Measurements from ENCODE around the gene MACROD1. TPM values are rescaled to one million over a fixed set of nuclear protein-coding genes. Genes with fewer than 3 reads are reported as not detected.

Gene MACROD1
- total RNA-seq, 1 donor from 2014 or later, result 4.1 TPM

DNA sequence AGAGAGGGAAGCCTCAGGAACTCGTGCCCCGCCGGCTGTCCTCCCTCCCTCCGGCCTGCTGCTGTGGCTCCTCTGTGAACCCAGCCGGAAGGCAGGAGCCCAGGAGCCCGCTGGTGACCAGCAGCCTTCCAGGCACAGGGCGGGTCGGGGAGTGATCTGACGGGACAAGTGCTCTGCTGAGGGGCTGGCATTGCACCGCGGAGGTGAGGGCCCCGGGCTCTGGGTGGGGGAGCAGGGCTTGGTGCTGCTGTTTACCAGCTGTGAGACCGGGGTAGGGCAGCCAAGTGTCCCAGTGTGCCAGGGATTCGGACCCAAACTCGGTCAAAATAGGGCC, 76.9 kb downstream of the MACROD1 start:
- no peaks in the 10 kb centered on the region for H3K4me1 Mint-ChIP-seq (ENCODE audit: unreplicated experiment)
- TF ChIP-seq, protein P1, sequence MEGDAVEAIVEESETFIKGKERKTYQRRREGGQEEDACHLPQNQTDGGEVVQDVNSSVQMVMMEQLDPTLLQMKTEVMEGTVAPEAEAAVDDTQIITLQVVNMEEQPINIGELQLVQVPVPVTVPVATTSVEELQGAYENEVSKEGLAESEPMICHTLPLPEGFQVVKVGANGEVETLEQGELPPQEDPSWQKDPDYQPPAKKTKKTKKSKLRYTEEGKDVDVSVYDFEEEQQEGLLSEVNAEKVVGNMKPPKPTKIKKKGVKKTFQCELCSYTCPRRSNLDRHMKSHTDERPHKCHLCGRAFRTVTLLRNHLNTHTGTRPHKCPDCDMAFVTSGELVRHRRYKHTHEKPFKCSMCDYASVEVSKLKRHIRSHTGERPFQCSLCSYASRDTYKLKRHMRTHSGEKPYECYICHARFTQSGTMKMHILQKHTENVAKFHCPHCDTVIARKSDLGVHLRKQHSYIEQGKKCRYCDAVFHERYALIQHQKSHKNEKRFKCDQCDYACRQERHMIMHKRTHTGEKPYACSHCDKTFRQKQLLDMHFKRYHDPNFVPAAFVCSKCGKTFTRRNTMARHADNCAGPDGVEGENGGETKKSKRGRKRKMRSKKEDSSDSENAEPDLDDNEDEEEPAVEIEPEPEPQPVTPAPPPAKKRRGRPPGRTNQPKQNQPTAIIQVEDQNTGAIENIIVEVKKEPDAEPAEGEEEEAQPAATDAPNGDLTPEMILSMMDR (IDR thresholded peaks at IDR 0.05; ENCODE audit: unreplicated experiment), result no peak
- no peak overlapping the region for H3K27ac Mint-ChIP-seq (ENCODE audit: unreplicated experiment)
- no peak overlapping the region for H3K4me3 Mint-ChIP-seq (ENCODE audit: unreplicated experiment)
- DNase-seq (ENCODE audit: low spot score), result no peak
- no peaks in the 10 kb centered on the region for H3K27me3 Mint-ChIP-seq (ENCODE audit: unreplicated experiment)
- H3K9me3 Mint-ChIP-seq (ENCODE audit: unreplicated experiment), result no peaks in the 10 kb centered on the region
- no peaks in the 10 kb centered on the region for H3K36me3 Mint-ChIP-seq (ENCODE audit: low read depth, unreplicated experiment)

DNA sequence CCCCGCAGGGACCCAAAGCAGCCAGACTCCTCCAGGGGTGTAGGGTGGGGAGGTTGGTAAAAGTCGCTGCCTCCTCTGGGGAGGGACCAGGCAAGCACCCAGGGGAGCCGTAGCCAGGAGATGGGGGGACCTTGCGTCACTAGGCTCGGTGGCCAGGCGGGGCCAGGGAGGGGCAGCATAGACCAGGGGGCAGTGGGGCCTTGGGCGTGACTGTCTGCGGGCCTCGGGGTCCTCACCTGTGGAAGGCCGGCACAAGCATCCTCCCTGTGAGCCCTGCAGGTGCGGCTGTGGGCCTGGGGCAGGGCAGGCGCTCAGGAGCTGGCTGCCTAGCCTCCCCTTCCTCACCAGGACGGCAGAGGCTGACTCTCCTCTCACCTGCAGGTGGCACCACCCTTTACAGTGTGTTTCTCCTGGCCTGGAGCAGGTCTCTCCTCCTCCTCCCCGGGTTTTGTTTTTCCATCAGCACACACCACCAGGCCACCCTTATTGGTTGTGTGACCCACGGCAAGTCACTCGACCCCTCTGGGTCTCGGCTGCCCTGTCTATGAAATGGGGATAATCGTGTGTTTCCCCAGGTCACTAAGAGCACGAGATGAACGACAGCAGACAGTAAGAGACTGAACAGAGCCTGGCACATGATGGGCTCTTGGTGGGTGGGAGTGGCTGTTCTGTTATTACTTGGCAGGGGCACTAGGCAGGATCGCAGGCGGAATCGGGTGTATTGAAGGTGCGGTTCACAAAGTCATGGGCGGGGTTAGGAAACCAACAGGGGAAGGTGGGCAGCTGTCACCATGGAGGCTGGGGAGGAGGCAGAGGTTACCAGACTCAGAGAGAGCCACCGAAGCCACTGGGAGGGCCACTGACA, 77.5 kb downstream of the MACROD1 start:
- Mint-ChIP-seq H3K9me3 (ENCODE audit: unreplicated experiment) (no peaks in the 10 kb centered on the region), H3K4me1 (ENCODE audit: unreplicated experiment) (no peaks in the 10 kb centered on the region), H3K27ac (ENCODE audit: unreplicated experiment) (peak overlapping the region; percentile 31)

DNA sequence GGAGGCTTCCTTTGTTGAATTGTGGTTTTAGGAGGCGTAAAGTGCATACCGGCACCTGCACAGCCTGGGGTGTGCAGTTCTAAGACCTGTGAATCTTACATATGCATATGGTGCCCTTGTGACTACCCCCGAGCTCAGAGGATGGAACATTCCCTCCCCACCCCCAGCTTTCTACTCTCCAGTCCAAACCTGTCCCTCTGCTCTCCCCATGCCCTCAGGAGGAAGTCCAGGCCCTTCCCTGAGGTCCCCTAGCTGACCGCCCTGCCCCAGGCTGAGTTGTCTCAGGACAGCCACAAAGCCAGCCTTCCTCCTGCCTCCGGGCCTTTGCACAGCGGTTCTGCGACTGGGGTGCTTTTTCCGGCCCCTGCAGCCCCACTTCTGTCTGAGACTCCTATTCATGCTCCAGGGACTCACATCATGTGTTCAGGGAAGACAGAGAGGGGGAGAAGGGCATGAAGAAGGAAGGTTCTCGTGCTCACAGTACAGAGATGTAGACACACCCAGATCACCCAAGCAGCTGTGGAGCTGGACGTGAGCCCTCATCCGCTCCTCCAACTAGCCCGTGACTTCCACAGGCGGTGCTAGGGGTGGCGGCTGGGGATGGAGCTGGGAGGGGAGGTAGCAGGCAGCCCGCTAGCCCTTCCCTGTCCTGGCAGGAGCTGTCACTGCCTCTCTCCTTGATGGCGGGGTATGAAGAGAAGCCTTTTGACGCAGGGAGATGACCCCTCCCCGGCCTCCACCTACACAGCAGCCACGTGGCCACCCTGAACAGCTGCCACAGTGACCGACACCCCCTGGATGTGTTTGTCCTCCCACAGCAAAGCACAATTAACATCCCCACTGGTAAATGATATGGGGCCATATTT, 79.4 kb downstream of the MACROD1 start:
- no peak for DNase-seq (ENCODE audit: low spot score)
- TF ChIP-seq, protein P1 (IDR thresholded peaks at IDR 0.05; ENCODE audit: unreplicated experiment), result no peak
- Mint-ChIP-seq H3K27ac (ENCODE audit: unreplicated experiment) (no peak overlapping the region), H3K36me3 (ENCODE audit: low read depth, unreplicated experiment) (no peaks in the 10 kb centered on the region), H3K9me3 (ENCODE audit: unreplicated experiment) (no peaks in the 10 kb centered on the region), H3K27me3 (ENCODE audit: unreplicated experiment) (no peaks in the 10 kb centered on the region), H3K4me3 (ENCODE audit: unreplicated experiment) (no peak overlapping the region), H3K4me1 (ENCODE audit: unreplicated experiment) (no peaks in the 10 kb centered on the region)

More for the DNA sequence above, 77.5 kb downstream of the MACROD1 start:
- H3K4me3 Mint-ChIP-seq (ENCODE audit: unreplicated experiment), result no peak overlapping the region
- DNase-seq (ENCODE audit: low spot score), result peak; percentile 27
- TF ChIP-seq, protein P1 (IDR thresholded peaks at IDR 0.05; ENCODE audit: unreplicated experiment), result no peak
- no peaks in the 10 kb centered on the region for H3K27me3 Mint-ChIP-seq (ENCODE audit: unreplicated experiment)
- H3K36me3 Mint-ChIP-seq (ENCODE audit: low read depth, unreplicated experiment), result no peaks in the 10 kb centered on the region

DNA sequence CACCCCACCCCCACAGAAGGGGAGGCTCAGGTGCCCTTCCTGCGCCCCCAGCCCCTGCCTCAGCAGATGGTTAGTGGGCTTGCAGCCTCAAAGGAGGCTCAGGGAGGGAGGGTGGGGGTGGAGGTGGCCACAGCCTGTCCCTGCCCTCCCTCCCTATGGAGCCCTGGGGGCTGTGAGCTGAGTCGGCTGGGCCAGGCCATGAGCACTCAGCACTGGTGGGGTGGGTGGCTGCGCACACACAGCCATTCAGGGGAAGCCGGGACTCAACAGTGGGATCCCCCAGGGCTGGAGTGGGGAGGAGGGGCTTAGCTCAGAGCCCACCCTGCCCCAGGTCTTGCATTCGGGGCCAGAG, 80.0 kb downstream of the MACROD1 start:
- no peaks in the 10 kb centered on the region for H3K36me3 Mint-ChIP-seq (ENCODE audit: low read depth, unreplicated experiment)
- H3K4me1 Mint-ChIP-seq (ENCODE audit: unreplicated experiment), result no peaks in the 10 kb centered on the region
- H3K27ac Mint-ChIP-seq (ENCODE audit: unreplicated experiment), result no peak overlapping the region
- no peaks in the 10 kb centered on the region for H3K27me3 Mint-ChIP-seq (ENCODE audit: unreplicated experiment)
- no peak for DNase-seq (ENCODE audit: low spot score)
- TF ChIP-seq, protein P1 (IDR thresholded peaks at IDR 0.05; ENCODE audit: unreplicated experiment), result no peak
- no peaks in the 10 kb centered on the region for H3K9me3 Mint-ChIP-seq (ENCODE audit: unreplicated experiment)
- no peak overlapping the region for H3K4me3 Mint-ChIP-seq (ENCODE audit: unreplicated experiment)
